Measurements from ENCODE around the gene PROSER3.

PROSER3 gene

GRCh38 chr19:35779033-35779432, 21.1 kb downstream of the PROSER3 start:
- no peak for DNase-seq

GRCh38 chr19:35780058-35780457, 22.1 kb downstream of the PROSER3 start:
- no peak for DNase-seq

- DNase-seq, result no peak
Observed at GRCh38 chr19:35780717-35781116, 22.7 kb downstream of the PROSER3 start.

- DNase-seq, result no peak
Observed at GRCh38 chr19:35781650-35782049, 23.7 kb downstream of the PROSER3 start.

DNA sequence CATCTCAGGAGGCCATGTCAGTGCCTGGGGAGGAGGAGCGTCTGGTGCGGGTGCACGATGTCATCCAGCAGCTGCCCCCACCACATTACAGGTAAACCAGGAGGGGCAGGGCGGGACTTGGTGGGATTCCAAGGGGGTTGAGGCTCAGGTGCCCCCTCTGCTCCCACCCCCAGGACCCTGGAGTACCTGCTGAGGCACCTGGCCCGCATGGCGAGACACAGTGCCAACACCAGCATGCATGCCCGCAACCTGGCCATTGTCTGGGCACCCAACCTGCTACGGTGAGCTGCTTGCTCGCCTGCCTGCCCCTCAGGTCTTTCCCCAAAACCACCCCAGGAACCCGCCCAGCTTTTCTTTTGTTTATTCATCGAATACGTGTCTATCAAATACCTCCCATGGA, 24.6 kb downstream of the PROSER3 start:
- no peak for DNase-seq

- no peak for DNase-seq
Observed at GRCh38 chr19:35783469-35784434, 25.8 kb downstream of the PROSER3 start.

GRCh38 chr19:35784503-35785338, 26.7 kb downstream of the PROSER3 start:
- DNase-seq, result no peak

- DNase-seq, result no peak
Observed at GRCh38 chr19:35785339-35785627, 27.3 kb downstream of the PROSER3 start.

GRCh38 chr19:35786299-35787160, 28.6 kb downstream of the PROSER3 start:
- no peak for DNase-seq

DNA sequence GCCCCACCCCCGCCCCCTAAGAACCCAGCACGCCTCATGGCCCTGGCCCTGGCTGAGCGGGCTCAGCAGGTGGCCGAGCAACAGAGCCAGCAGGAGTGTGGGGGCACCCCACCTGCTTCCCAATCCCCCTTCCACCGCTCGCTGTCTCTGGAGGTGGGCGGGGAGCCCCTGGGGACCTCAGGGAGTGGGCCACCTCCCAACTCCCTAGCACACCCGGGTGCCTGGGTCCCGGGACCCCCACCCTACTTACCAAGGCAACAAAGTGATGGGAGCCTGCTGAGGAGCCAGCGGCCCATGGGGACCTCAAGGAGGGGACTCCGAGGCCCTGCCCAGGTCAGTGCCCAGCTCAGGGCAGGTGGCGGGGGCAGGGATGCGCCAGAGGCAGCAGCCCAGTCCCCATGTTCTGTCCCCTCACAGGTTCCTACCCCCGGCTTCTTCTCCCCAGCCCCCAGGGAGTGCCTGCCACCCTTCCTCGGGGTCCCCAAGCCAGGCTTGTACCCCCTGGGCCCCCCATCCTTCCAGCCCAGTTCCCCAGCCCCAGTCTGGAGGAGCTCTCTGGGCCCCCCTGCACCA, 29.3 kb downstream of the PROSER3 start:
- no peak for DNase-seq

DNA sequence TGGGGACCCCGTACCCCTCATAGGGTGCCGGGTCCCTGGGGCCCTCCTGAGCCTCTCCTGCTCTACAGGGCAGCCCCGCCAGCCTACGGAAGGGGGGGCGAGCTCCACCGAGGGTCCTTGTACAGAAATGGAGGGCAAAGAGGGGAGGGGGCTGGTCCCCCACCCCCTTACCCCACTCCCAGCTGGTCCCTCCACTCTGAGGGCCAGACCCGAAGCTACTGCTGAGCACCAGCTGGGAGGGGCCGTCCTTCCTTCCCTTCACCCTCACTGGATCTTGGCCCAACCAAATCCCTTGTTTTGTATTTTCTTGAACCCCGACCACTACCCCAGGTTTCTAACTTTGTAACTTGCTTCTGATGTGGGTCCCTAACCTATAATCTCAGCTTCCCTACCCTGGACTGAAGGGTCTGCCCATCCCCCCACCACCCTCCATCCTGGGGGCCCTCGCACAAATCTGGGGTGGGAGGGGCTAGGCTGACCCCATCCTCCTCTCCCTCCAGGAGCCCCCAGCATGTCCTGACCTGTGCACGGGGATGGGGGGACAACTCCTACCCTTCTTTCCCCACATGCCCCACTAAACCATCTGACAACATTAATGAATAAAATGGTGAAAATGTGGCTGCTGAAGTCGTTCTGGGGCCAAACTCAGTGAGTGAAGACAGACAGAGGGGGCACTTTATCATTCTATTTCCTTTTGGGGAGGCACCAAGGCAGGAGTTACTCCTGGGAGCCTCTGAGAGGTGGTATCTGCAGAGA, 30.4 kb downstream of the PROSER3 start:
- DNase-seq, result no peak

DNA sequence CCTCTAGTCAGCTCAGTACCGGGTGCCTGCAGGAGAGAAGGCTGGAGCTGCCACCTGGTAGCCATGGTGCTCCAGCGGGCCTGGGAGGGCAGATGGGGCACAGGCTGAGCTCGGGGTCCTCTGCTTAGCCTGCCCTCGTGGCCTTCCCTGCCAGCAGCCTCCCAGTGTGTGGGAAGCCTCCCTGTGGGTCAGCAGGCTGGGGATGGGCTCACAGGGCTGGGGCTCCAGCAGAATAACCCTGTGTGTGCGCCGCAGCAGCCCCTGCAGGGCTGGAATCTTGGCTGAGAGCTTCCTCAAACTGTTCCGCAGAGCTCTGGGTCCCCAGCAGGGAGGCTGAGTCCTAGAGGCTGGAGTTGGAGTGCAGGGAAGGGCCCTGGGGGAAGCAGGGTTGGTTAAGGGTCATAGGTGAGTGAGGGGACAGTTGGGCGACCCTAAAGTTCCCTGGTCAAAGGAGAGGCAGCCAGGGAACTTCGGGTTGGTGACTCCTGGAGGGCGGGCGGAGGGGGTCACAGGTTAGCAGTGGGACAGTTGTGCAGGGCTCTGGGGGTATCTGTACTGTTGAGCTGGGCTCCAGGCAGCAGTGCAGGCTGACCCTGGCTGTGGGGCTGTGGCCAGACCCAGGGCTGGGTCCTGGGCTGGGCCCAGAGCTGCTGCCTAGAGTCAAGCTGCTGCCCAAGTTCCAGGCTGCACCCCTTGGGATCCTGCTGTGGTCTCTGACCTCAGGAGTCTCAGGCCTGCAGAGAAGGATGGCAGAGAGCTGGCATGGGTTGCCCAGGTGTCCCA, 31.4 kb downstream of the PROSER3 start:
- DNase-seq, result no peak

GRCh38 chr19:35789978-35790944, 32.3 kb downstream of the PROSER3 start:
- no peak for DNase-seq

- no peak for DNase-seq
Observed at GRCh38 chr19:35790981-35791813, 33.2 kb downstream of the PROSER3 start.

- no peak for DNase-seq
Observed at GRCh38 chr19:35791814-35792279, 33.9 kb downstream of the PROSER3 start.

GRCh38 chr19:35792312-35792711, 34.3 kb downstream of the PROSER3 start:
- no peak for DNase-seq

GRCh38 chr19:35792888-35793287, 34.9 kb downstream of the PROSER3 start:
- no peak for DNase-seq

- DNase-seq, result no peak
Observed at GRCh38 chr19:35793381-35794165, 35.6 kb downstream of the PROSER3 start.
